Measurements from ENCODE around the gene EEF2K.
A peak's percentile ranks its signal among the peaks of the same experiment; 100 is the strongest.

Gene EEF2K

GRCh38 chr16:22198547-22199293 lies 7.4 kb upstream of the EEF2K start:
- Histone ChIP-seq H3K27me3 (ENCODE audit: control insufficient read depth, insufficient read depth, low read length) (no peaks in the 10 kb centered on the region), H3K4me1 (ENCODE audit: control insufficient read depth, insufficient read depth, low read length) (no peaks in the 10 kb centered on the region), H3K36me3 (ENCODE audit: control insufficient read depth, insufficient read depth, low read length) (no peaks in the 10 kb centered on the region), H3K27ac (ENCODE audit: low read length) (no peak overlapping the region), H3K4me3 (ENCODE audit: low read length) (no peak overlapping the region), H3K9me3 (ENCODE audit: control insufficient read depth, insufficient read depth, low read length) (no peaks in the 10 kb centered on the region)
- WGBS (ENCODE audit: insufficient coverage, insufficient read length): no CpG with 5 or more reads among the region's 7 CpGs
- no peak for DNase-seq (ENCODE audit: low read depth, low spot score)

GRCh38 chr16:22202261-22202637 lies 3.8 kb upstream of the EEF2K start:
- Histone ChIP-seq H3K4me1 (ENCODE audit: control insufficient read depth, insufficient read depth, low read length) (no peaks in the 10 kb centered on the region), H3K9me3 (ENCODE audit: control insufficient read depth, insufficient read depth, low read length) (no peaks in the 10 kb centered on the region), H3K4me3 (ENCODE audit: low read length) (no peak overlapping the region), H3K27ac (ENCODE audit: low read length) (no peak overlapping the region), H3K36me3 (ENCODE audit: control insufficient read depth, insufficient read depth, low read length) (no peaks in the 10 kb centered on the region), H3K27me3 (ENCODE audit: control insufficient read depth, insufficient read depth, low read length) (no peaks in the 10 kb centered on the region)
- no peak for DNase-seq (ENCODE audit: low read depth, low spot score)
- WGBS (ENCODE audit: insufficient coverage, insufficient read length): no CpG with 5 or more reads among the region's 6 CpGs

- no peak for DNase-seq (ENCODE audit: low read depth, low spot score)
- Histone ChIP-seq H3K4me1 (ENCODE audit: control insufficient read depth, insufficient read depth, low read length) (0 out of 2 replicates have a peak, but pooled peaks cover 2% of the 10 kb centered on the region), H3K27ac (ENCODE audit: low read length) (no peak overlapping the region), H3K36me3 (ENCODE audit: control insufficient read depth, insufficient read depth, low read length) (no peaks in the 10 kb centered on the region), H3K27me3 (ENCODE audit: control insufficient read depth, insufficient read depth, low read length) (no peaks in the 10 kb centered on the region), H3K9me3 (ENCODE audit: control insufficient read depth, insufficient read depth, low read length) (no peaks in the 10 kb centered on the region), H3K4me3 (ENCODE audit: low read length) (no peak overlapping the region)
- WGBS (ENCODE audit: insufficient coverage, insufficient read length): no CpG with 5 or more reads among the region's 5 CpGs
Observed at GRCh38 chr16:22203091-22203490, 3.0 kb upstream of the EEF2K start.

- Histone ChIP-seq H3K36me3 (ENCODE audit: control insufficient read depth, insufficient read depth, low read length) (no peaks in the 10 kb centered on the region), H3K4me1 (ENCODE audit: control insufficient read depth, insufficient read depth, low read length) (0 out of 2 replicates have a peak, but pooled peaks cover 2% of the 10 kb centered on the region), H3K27me3 (ENCODE audit: control insufficient read depth, insufficient read depth, low read length) (no peaks in the 10 kb centered on the region), H3K4me3 (ENCODE audit: low read length) (no peak overlapping the region), H3K27ac (ENCODE audit: low read length) (no peak overlapping the region), H3K9me3 (ENCODE audit: control insufficient read depth, insufficient read depth, low read length) (no peaks in the 10 kb centered on the region)
- no CpG with 5 or more reads among the region's 2 CpGs for WGBS (ENCODE audit: insufficient coverage, insufficient read length)
- no peak for DNase-seq (ENCODE audit: low read depth, low spot score)
Observed at GRCh38 chr16:22204091-22204655, 1.9 kb upstream of the EEF2K start.

- WGBS (ENCODE audit: insufficient coverage, insufficient read length): no CpG with 5 or more reads among the region's 11 CpGs
- H3K4me1 ChIP-seq (ENCODE audit: control insufficient read depth, insufficient read depth, low read length): 0 out of 2 replicates have a peak, but pooled peaks cover 2% of the 10 kb centered on the region
- H3K27me3 ChIP-seq (ENCODE audit: control insufficient read depth, insufficient read depth, low read length): no peaks in the 10 kb centered on the region
- H3K9me3 ChIP-seq (ENCODE audit: control insufficient read depth, insufficient read depth, low read length): no peaks in the 10 kb centered on the region
- peak overlapping the region; percentile 28; the same call in 1 of the 2 replicates for H3K4me3 ChIP-seq (ENCODE audit: low read length)
- no peaks in the 10 kb centered on the region for H3K36me3 ChIP-seq (ENCODE audit: control insufficient read depth, insufficient read depth, low read length)
- no peak overlapping the region for H3K27ac ChIP-seq (ENCODE audit: low read length)
- DNase-seq (ENCODE audit: low read depth, low spot score): no peak
Observed at GRCh38 chr16:22205577-22206012, 483 bp upstream of the EEF2K start.

- WGBS (ENCODE audit: insufficient coverage, insufficient read length): no CpG with 5 or more reads among the region's 35 CpGs
- H3K36me3 ChIP-seq (ENCODE audit: control insufficient read depth, insufficient read depth, low read length): no peaks in the 10 kb centered on the region
- DNase-seq (ENCODE audit: low read depth, low spot score): no peak
Observed at GRCh38 chr16:22206842-22207714, 1.0 kb downstream of the EEF2K start.

GRCh38 chr16:22207715-22208360 lies 1.8 kb downstream of the EEF2K start:
- Histone ChIP-seq H3K27me3 (ENCODE audit: control insufficient read depth, insufficient read depth, low read length) (no peaks in the 10 kb centered on the region), H3K4me1 (ENCODE audit: control insufficient read depth, insufficient read depth, low read length) (0 out of 2 replicates have a peak, but pooled peaks cover 2% of the 10 kb centered on the region), H3K27ac (ENCODE audit: low read length) (no peak overlapping the region), H3K4me3 (ENCODE audit: low read length) (peak overlapping the region; percentile 98; the same call in 1 of the 2 replicates), H3K36me3 (ENCODE audit: control insufficient read depth, insufficient read depth, low read length) (no peaks in the 10 kb centered on the region), H3K9me3 (ENCODE audit: control insufficient read depth, insufficient read depth, low read length) (no peaks in the 10 kb centered on the region)
- DNase-seq (ENCODE audit: low read depth, low spot score): no peak
- no CpG with 5 or more reads among the region's 10 CpGs for WGBS (ENCODE audit: insufficient coverage, insufficient read length)

More at GRCh38 chr16:22206842-22207714, 1.0 kb downstream of the EEF2K start:
- Histone ChIP-seq H3K9me3 (ENCODE audit: control insufficient read depth, insufficient read depth, low read length) (no peaks in the 10 kb centered on the region), H3K4me3 (ENCODE audit: low read length) (peak overlapping the region; percentile 98), H3K4me1 (ENCODE audit: control insufficient read depth, insufficient read depth, low read length) (0 out of 2 replicates have a peak, but pooled peaks cover 2% of the 10 kb centered on the region), H3K27ac (ENCODE audit: low read length) (no peak overlapping the region), H3K27me3 (ENCODE audit: control insufficient read depth, insufficient read depth, low read length) (no peaks in the 10 kb centered on the region)

GRCh38 chr16:22210285-22210684 lies 4.2 kb downstream of the EEF2K start:
- no CpG with 5 or more reads among the region's 6 CpGs for WGBS (ENCODE audit: insufficient coverage, insufficient read length)

GRCh38 chr16:22210854-22211253 lies 4.8 kb downstream of the EEF2K start:
- Histone ChIP-seq H3K27ac (ENCODE audit: low read length) (no peak overlapping the region), H3K9me3 (ENCODE audit: control insufficient read depth, insufficient read depth, low read length) (no peaks in the 10 kb centered on the region), H3K27me3 (ENCODE audit: control insufficient read depth, insufficient read depth, low read length) (no peaks in the 10 kb centered on the region), H3K4me3 (ENCODE audit: low read length) (no peak overlapping the region), H3K36me3 (ENCODE audit: control insufficient read depth, insufficient read depth, low read length) (no peaks in the 10 kb centered on the region), H3K4me1 (ENCODE audit: control insufficient read depth, insufficient read depth, low read length) (0 out of 2 replicates have a peak, but pooled peaks cover 2% of the 10 kb centered on the region)
- no peak for DNase-seq (ENCODE audit: low read depth, low spot score)
- WGBS (ENCODE audit: insufficient coverage, insufficient read length): no CpG with 5 or more reads among the region's 2 CpGs

More at GRCh38 chr16:22210285-22210684, 4.2 kb downstream of the EEF2K start:
- Histone ChIP-seq H3K4me1 (ENCODE audit: control insufficient read depth, insufficient read depth, low read length) (0 out of 2 replicates have a peak, but pooled peaks cover 2% of the 10 kb centered on the region), H3K27ac (ENCODE audit: low read length) (no peak overlapping the region), H3K9me3 (ENCODE audit: control insufficient read depth, insufficient read depth, low read length) (no peaks in the 10 kb centered on the region), H3K36me3 (ENCODE audit: control insufficient read depth, insufficient read depth, low read length) (no peaks in the 10 kb centered on the region), H3K4me3 (ENCODE audit: low read length) (no peak overlapping the region), H3K27me3 (ENCODE audit: control insufficient read depth, insufficient read depth, low read length) (no peaks in the 10 kb centered on the region)
- no peak for DNase-seq (ENCODE audit: low read depth, low spot score)

GRCh38 chr16:22213236-22213635 lies 7.2 kb downstream of the EEF2K start:
- H3K4me3 ChIP-seq (ENCODE audit: low read length): no peak overlapping the region
- H3K27me3 ChIP-seq (ENCODE audit: control insufficient read depth, insufficient read depth, low read length): no peaks in the 10 kb centered on the region
- no peak overlapping the region for H3K27ac ChIP-seq (ENCODE audit: low read length)
- no CpG with 5 or more reads among the region's 4 CpGs for WGBS (ENCODE audit: insufficient coverage, insufficient read length)
- no peaks in the 10 kb centered on the region for H3K9me3 ChIP-seq (ENCODE audit: control insufficient read depth, insufficient read depth, low read length)
- no peaks in the 10 kb centered on the region for H3K36me3 ChIP-seq (ENCODE audit: control insufficient read depth, insufficient read depth, low read length)
- no peak for DNase-seq (ENCODE audit: low read depth, low spot score)
- no peaks in the 10 kb centered on the region for H3K4me1 ChIP-seq (ENCODE audit: control insufficient read depth, insufficient read depth, low read length)

Data from iPS DF 6.9 (cell line).